Measurements from ENCODE around the gene ADARB1.

DNA sequence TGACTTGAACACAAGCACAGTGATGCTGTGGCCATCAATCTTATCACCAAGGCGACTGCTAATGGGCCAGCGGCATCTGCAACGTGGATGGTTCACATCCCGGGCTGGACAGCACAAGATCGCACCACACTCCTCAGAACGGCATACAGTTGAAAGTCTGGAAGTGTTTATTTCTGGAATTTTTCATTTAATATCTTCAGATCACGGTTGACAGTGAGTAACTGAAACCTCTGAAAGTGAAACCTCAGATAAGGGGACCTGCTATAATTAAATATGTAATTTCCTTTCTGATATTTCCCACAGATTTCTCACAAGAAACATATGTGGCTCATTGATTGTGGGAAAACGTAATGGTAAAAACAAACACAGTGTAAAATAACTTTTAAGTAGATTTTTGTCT, 129.6 kb downstream of the ADARB1 start:
- TF ChIP-seq, protein P1, sequence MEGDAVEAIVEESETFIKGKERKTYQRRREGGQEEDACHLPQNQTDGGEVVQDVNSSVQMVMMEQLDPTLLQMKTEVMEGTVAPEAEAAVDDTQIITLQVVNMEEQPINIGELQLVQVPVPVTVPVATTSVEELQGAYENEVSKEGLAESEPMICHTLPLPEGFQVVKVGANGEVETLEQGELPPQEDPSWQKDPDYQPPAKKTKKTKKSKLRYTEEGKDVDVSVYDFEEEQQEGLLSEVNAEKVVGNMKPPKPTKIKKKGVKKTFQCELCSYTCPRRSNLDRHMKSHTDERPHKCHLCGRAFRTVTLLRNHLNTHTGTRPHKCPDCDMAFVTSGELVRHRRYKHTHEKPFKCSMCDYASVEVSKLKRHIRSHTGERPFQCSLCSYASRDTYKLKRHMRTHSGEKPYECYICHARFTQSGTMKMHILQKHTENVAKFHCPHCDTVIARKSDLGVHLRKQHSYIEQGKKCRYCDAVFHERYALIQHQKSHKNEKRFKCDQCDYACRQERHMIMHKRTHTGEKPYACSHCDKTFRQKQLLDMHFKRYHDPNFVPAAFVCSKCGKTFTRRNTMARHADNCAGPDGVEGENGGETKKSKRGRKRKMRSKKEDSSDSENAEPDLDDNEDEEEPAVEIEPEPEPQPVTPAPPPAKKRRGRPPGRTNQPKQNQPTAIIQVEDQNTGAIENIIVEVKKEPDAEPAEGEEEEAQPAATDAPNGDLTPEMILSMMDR (conservative IDR thresholded peaks at IDR 0.05; ENCODE audit: low read depth in 2 of 2) = no peak
- no peak for TF ChIP-seq EZH2phosphoT487 (IDR thresholded peaks at IDR 0.05; ENCODE audit: unreplicated experiment)
- no peak for TF ChIP-seq POLR2AphosphoS5 (IDR thresholded peaks at IDR 0.05; ENCODE audit: low read depth)
- TF ChIP-seq EZH2 (IDR thresholded peaks at IDR 0.05; ENCODE audit: low read depth, unreplicated experiment) = no peak
- TF ChIP-seq, protein P2, sequence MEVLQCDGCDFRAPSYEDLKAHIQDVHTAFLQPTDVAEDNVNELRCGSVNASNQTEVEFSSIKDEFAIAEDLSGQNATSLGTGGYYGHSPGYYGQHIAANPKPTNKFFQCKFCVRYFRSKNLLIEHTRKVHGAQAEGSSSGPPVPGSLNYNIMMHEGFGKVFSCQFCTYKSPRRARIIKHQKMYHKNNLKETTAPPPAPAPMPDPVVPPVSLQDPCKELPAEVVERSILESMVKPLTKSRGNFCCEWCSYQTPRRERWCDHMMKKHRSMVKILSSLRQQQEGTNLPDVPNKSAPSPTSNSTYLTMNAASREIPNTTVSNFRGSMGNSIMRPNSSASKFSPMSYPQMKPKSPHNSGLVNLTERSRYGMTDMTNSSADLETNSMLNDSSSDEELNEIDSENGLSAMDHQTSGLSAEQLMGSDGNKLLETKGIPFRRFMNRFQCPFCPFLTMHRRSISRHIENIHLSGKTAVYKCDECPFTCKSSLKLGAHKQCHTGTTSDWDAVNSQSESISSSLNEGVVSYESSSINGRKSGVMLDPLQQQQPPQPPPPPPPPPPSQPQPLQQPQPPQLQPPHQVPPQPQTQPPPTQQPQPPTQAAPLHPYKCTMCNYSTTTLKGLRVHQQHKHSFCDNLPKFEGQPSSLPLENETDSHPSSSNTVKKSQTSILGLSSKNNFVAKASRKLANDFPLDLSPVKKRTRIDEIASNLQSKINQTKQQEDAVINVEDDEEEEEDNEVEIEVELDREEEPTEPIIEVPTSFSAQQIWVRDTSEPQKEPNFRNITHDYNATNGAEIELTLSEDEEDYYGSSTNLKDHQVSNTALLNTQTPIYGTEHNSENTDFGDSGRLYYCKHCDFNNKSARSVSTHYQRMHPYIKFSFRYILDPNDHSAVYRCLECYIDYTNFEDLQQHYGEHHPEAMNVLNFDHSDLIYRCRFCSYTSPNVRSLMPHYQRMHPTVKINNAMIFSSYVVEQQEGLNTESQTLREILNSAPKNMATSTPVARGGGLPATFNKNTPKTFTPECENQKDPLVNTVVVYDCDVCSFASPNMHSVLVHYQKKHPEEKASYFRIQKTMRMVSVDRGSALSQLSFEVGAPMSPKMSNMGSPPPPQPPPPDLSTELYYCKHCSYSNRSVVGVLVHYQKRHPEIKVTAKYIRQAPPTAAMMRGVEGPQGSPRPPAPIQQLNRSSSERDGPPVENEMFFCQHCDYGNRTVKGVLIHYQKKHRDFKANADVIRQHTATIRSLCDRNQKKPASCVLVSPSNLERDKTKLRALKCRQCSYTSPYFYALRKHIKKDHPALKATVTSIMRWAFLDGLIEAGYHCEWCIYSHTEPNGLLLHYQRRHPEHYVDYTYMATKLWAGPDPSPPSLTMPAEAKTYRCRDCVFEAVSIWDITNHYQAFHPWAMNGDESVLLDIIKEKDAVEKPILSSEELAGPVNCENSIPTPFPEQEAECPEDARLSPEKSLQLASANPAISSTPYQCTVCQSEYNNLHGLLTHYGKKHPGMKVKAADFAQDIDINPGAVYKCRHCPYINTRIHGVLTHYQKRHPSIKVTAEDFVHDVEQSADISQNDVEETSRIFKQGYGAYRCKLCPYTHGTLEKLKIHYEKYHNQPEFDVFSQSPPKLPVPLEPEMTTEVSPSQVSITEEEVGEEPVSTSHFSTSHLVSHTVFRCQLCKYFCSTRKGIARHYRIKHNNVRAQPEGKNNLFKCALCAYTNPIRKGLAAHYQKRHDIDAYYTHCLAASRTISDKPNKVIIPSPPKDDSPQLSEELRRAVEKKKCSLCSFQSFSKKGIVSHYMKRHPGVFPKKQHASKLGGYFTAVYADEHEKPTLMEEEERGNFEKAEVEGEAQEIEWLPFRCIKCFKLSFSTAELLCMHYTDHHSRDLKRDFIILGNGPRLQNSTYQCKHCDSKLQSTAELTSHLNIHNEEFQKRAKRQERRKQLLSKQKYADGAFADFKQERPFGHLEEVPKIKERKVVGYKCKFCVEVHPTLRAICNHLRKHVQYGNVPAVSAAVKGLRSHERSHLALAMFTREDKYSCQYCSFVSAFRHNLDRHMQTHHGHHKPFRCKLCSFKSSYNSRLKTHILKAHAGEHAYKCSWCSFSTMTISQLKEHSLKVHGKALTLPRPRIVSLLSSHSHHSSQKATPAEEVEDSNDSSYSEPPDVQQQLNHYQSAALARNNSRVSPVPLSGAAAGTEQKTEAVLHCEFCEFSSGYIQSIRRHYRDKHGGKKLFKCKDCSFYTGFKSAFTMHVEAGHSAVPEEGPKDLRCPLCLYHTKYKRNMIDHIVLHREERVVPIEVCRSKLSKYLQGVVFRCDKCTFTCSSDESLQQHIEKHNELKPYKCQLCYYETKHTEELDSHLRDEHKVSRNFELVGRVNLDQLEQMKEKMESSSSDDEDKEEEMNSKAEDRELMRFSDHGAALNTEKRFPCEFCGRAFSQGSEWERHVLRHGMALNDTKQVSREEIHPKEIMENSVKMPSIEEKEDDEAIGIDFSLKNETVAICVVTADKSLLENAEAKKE (CRISPR knock-in tag; IDR thresholded peaks at IDR 0.05) = no peak
- TF ChIP-seq, protein P3, sequence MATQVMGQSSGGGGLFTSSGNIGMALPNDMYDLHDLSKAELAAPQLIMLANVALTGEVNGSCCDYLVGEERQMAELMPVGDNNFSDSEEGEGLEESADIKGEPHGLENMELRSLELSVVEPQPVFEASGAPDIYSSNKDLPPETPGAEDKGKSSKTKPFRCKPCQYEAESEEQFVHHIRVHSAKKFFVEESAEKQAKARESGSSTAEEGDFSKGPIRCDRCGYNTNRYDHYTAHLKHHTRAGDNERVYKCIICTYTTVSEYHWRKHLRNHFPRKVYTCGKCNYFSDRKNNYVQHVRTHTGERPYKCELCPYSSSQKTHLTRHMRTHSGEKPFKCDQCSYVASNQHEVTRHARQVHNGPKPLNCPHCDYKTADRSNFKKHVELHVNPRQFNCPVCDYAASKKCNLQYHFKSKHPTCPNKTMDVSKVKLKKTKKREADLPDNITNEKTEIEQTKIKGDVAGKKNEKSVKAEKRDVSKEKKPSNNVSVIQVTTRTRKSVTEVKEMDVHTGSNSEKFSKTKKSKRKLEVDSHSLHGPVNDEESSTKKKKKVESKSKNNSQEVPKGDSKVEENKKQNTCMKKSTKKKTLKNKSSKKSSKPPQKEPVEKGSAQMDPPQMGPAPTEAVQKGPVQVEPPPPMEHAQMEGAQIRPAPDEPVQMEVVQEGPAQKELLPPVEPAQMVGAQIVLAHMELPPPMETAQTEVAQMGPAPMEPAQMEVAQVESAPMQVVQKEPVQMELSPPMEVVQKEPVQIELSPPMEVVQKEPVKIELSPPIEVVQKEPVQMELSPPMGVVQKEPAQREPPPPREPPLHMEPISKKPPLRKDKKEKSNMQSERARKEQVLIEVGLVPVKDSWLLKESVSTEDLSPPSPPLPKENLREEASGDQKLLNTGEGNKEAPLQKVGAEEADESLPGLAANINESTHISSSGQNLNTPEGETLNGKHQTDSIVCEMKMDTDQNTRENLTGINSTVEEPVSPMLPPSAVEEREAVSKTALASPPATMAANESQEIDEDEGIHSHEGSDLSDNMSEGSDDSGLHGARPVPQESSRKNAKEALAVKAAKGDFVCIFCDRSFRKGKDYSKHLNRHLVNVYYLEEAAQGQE (IDR thresholded peaks at IDR 0.05; ENCODE audit: unreplicated experiment) = no peak
- no peak for TF ChIP-seq JUNB (IDR thresholded peaks at IDR 0.05; ENCODE audit: unreplicated experiment)
